KG1 (cell line): ENCODE measurements around the gene KCNC1.

Experiments
- DNase-seq: peaks from one replicate; lab custom pipeline; 2025; lab: John Stamatoyannopoulos, UW

The KCNC1 gene

DNA sequence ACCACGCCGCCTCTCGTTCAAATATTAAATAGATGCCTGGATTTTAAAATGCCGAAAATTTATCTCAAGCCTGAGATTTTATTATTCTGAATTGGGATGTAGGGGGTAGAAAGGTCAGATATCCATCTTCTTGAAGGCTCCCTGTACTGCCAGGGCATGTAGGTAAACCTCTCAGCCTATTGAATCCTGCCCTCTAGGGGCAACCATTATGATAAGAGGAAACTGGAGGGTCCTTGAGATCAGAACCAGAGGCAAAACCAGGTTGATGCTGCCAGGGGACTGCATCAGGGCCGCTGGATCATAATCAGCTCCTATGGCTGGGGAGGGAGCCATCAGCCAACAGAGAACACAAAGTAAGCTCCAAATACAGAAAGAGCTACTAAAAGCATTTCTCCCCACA lies 92.4 kb downstream of the KCNC1 start:
- no peak for DNase-seq

- no peak for DNase-seq
Measured at GRCh38 chr11:17828311-17828751, 93.8 kb downstream of the KCNC1 start.

GRCh38 chr11:17831228-17831627 lies 96.6 kb downstream of the KCNC1 start:
- no peak for DNase-seq

GRCh38 chr11:17831883-17832282 lies 97.3 kb downstream of the KCNC1 start:
- no peak for DNase-seq
